WTC11 (cell line): ENCODE results near the gene GPR176. TPM values are rescaled to one million over a fixed set of nuclear protein-coding genes. Genes with fewer than 3 reads are reported as not detected.

Source experiments
- ATAC-seq: fragments of 200-7000 bp; cut with Tn5 transposase; 2 replicates; pipeline ENCODE4 v1.10.0; 2021; ENCODE audit warnings: mild to moderate bottlenecking, moderate library complexity
- CTCF ChIA-PET: fragments of 300-600 bp; sonication (Branson Sonifier 250); formaldehyde crosslinking; loops from one replicate; lab custom pipeline; 2021; ENCODE audit warnings: antibody characterized with exemption; lab: Charles Lee
- POLR2A ChIA-PET: fragments of 350-600 bp; sonication (Branson Sonifier 250); formaldehyde crosslinking; loops from one replicate; lab custom pipeline; 2021; ENCODE audit warnings: antibody characterized with exemption; lab: Charles Lee
- DNase-seq: peaks from one replicate; pipeline ENCODE4 v3.0.0; 2021; ENCODE audit warnings: low spot score
- H3K27ac Mint-ChIP-seq: 2 replicates; pipeline ENCODE4 v1.8.0; 2021; ENCODE audit warnings: mixed read lengths
- H3K27me3 Mint-ChIP-seq: 2 replicates; pipeline ENCODE4 v1.8.0; 2021; ENCODE audit warnings: low read depth, mild to moderate bottlenecking, moderate library complexity, mixed read lengths
- H3K36me3 Mint-ChIP-seq: 2 replicates; pipeline ENCODE4 v1.8.0; 2021; ENCODE audit warnings: mixed read lengths
- H3K4me1 Mint-ChIP-seq: 2 replicates; pipeline ENCODE4 v1.8.0; 2022; ENCODE audit warnings: mixed read lengths
- H3K4me3 Mint-ChIP-seq: 2 replicates; pipeline ENCODE4 v1.8.0; 2021; ENCODE audit warnings: mild to moderate bottlenecking, moderate library complexity, mixed read lengths
- H3K9me3 Mint-ChIP-seq: 2 replicates; pipeline ENCODE4 v1.8.0; 2021; ENCODE audit warnings: mixed read lengths
- CREM ChIP-seq: sonication (generic); formaldehyde crosslinking; IDR thresholded peaks from 2 replicates; pipeline ENCODE4 v1.8.1; 2022; ENCODE audit warnings: mild to moderate bottlenecking, missing genetic modification reagents, moderate library complexity
- FOXP1 ChIP-seq: sonication (generic); formaldehyde crosslinking; IDR thresholded peaks from 2 replicates; pipeline ENCODE4 v1.8.0; 2022; ENCODE audit warnings: missing genetic modification reagents, mild to moderate bottlenecking, moderate library complexity, borderline replicate concordance
- GTF2I ChIP-seq: fragments of 250-450 bp; sonication (Bioruptor Pico); conservative IDR thresholded peaks from 2 replicates; pipeline ENCODE4 v1.4.0; 2021; ENCODE audit warnings: mild to moderate bottlenecking
- NFYB ChIP-seq: sonication (generic); formaldehyde crosslinking; conservative IDR thresholded peaks from 2 replicates; pipeline ENCODE4 v1.8.0; 2022; ENCODE audit warnings: low read depth, missing genetic modification reagents
- NR3C1 ChIP-seq: sonication (generic); formaldehyde crosslinking; conservative IDR thresholded peaks from 2 replicates; pipeline ENCODE4 v1.8.1; 2023; ENCODE audit warnings: low read depth, mild to moderate bottlenecking, missing genetic modification reagents
- SOX15 ChIP-seq: fragments of 250-450 bp; sonication (Bioruptor Pico); IDR thresholded peaks from 2 replicates; pipeline ENCODE4 v1.9.0; 2021; ENCODE audit warnings: mild to moderate bottlenecking
- TEAD4 ChIP-seq: sonication (generic); formaldehyde crosslinking; IDR thresholded peaks from 2 replicates; pipeline ENCODE4 v1.8.0; 2022; ENCODE audit warnings: mild to moderate bottlenecking, missing genetic modification reagents
- TP53 ChIP-seq: sonication (generic); formaldehyde crosslinking; IDR thresholded peaks from 2 replicates; pipeline ENCODE4 v1.8.1; 2023; ENCODE audit warnings: mild to moderate bottlenecking, missing genetic modification reagents
- ZBTB21 ChIP-seq: sonication (generic); formaldehyde crosslinking; IDR thresholded peaks from 2 replicates; pipeline ENCODE4 v1.8.1; 2023; ENCODE audit warnings: mild to moderate bottlenecking, missing genetic modification reagents, borderline replicate concordance
- ZNF121 ChIP-seq: sonication (generic); formaldehyde crosslinking; IDR thresholded peaks from 2 replicates; pipeline ENCODE4 v1.8.0; 2023; ENCODE audit warnings: missing genetic modification reagents
- ZNF138 ChIP-seq: sonication (generic); formaldehyde crosslinking; conservative IDR thresholded peaks from 2 replicates; pipeline ENCODE4 v1.8.1; 2022; ENCODE audit warnings: mild to moderate bottlenecking, moderate library complexity, missing genetic modification reagents
- ZNF396 ChIP-seq: fragments of 250-450 bp; sonication (Bioruptor Pico); IDR thresholded peaks from 2 replicates; pipeline ENCODE4 v1.8.0; 2021; ENCODE audit warnings: mild to moderate bottlenecking, moderate library complexity, borderline replicate concordance
- total RNA-seq: library from RNA; stranded (reverse); gene quantifications from 3 replicates; pipeline ENCODE4 v1.2.3, GENCODE V29; 2021
- TF ChIP-seq, protein P1 (sequence below): sonication (generic); formaldehyde crosslinking; IDR thresholded peaks from 2 replicates; pipeline ENCODE4 v1.8.0; 2022; ENCODE audit warnings: mild to moderate bottlenecking, missing genetic modification reagents
- TF ChIP-seq, protein P2 (sequence below): fragments of 250-450 bp; sonication (Bioruptor Pico); IDR thresholded peaks from 2 replicates; pipeline ENCODE4 v1.8.0; 2021; ENCODE audit warnings: mild to moderate bottlenecking
- TF ChIP-seq, protein P3 (sequence below): sonication (generic); formaldehyde crosslinking; IDR thresholded peaks from 2 replicates; pipeline ENCODE4 v1.8.1; 2023; ENCODE audit warnings: mild to moderate bottlenecking, moderate library complexity, missing genetic modification reagents
- TF ChIP-seq, protein P4 (sequence below): sonication (generic); formaldehyde crosslinking; IDR thresholded peaks from 2 replicates; pipeline ENCODE4 v1.8.1; 2022; ENCODE audit warnings: low read depth, missing genetic modification reagents, borderline replicate concordance
- TF ChIP-seq, protein P5 (sequence below): sonication (generic); formaldehyde crosslinking; IDR thresholded peaks from 2 replicates; pipeline ENCODE4 v1.8.1; 2022; ENCODE audit warnings: missing genetic modification reagents, borderline replicate concordance
- TF ChIP-seq, protein P6 (sequence below): sonication (generic); formaldehyde crosslinking; conservative IDR thresholded peaks from 2 replicates; pipeline ENCODE4 v1.8.1; 2022; ENCODE audit warnings: mild to moderate bottlenecking, missing genetic modification reagents
- TF ChIP-seq, protein P7 (sequence below): sonication (generic); formaldehyde crosslinking; IDR thresholded peaks from 2 replicates; pipeline ENCODE4 v1.8.0; 2023; ENCODE audit warnings: mild to moderate bottlenecking, missing genetic modification reagents
- TF ChIP-seq, protein P8 (sequence below): fragments of 250-450 bp; sonication (Bioruptor Pico); IDR thresholded peaks from 2 replicates; pipeline ENCODE4 v1.9.0; 2021; ENCODE audit warnings: mild to moderate bottlenecking
- TF ChIP-seq, protein P9 (sequence below): fragments of 250-450 bp; sonication (Bioruptor Pico); IDR thresholded peaks from 2 replicates; pipeline ENCODE4 v1.9.0; 2021; ENCODE audit warnings: moderate library complexity, mild to moderate bottlenecking, inconsistent platforms, borderline replicate concordance

Gene GPR176
- total RNA-seq, 1 experiment from 2014 or later: 117 TPM

DNA sequence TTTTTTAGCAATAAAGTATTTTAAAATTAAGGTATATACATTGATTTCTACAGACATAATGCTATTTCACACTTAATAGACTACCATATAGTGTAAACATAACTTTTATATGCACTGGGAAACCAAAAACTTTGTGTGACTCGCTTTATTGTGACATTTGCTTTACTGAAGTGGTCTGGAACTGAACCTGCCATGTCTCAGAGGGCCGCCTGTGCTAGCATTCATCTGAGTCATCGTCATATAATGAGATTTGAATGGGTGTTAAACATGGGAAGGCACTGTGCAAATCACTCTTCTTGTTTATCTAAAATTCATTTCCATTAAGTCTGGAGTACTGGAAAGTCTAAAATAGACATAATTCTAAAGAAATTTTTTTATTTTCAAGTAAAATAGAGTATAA lies 26.8 kb upstream of the GPR176 start (continued):
- TF ChIP-seq, protein P1, sequence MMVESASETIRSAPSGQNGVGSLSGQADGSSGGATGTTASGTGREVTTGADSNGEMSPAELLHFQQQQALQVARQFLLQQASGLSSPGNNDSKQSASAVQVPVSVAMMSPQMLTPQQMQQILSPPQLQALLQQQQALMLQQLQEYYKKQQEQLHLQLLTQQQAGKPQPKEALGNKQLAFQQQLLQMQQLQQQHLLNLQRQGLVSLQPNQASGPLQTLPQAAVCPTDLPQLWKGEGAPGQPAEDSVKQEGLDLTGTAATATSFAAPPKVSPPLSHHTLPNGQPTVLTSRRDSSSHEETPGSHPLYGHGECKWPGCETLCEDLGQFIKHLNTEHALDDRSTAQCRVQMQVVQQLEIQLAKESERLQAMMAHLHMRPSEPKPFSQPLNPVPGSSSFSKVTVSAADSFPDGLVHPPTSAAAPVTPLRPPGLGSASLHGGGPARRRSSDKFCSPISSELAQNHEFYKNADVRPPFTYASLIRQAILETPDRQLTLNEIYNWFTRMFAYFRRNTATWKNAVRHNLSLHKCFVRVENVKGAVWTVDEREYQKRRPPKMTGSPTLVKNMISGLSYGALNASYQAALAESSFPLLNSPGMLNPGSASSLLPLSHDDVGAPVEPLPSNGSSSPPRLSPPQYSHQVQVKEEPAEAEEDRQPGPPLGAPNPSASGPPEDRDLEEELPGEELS (CRISPR knock-in tag): no peak
- TF ChIP-seq, protein P2, sequence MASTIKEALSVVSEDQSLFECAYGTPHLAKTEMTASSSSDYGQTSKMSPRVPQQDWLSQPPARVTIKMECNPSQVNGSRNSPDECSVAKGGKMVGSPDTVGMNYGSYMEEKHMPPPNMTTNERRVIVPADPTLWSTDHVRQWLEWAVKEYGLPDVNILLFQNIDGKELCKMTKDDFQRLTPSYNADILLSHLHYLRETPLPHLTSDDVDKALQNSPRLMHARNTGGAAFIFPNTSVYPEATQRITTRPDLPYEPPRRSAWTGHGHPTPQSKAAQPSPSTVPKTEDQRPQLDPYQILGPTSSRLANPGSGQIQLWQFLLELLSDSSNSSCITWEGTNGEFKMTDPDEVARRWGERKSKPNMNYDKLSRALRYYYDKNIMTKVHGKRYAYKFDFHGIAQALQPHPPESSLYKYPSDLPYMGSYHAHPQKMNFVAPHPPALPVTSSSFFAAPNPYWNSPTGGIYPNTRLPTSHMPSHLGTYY (CRISPR knock-in tag): no peak

DNA sequence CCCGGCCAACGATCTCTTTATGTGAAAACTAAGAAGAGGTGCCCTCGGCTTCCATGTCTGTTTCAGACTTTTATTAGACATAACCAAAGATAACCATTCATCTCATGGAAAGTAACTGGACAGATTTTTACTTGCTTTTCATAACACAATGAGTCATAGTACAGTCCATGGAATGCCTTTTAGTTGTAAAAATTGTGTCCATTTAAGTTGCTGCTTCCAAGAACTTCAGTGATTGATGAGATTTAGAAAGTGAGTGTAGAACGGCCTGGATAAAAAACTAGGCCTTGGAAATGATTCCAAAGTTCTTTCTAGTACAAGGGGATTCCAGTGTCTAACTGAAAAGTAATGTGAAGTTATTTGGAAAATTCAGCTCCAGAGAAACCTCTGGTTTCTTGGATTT lies 24.7 kb upstream of the GPR176 start:
- Mint-ChIP-seq H3K27ac (no peak overlapping the region), H3K4me1 (peaks cover 11% of the 10 kb centered on the region), H3K27me3 (no peaks in the 10 kb centered on the region), H3K36me3 (peaks cover 61% of the 10 kb centered on the region), H3K9me3 (0 out of 2 replicates have a peak, but pooled peaks cover 3% of the 10 kb centered on the region), H3K4me3 (no peak overlapping the region)
- DNase-seq: no peak
- CTCF ChIA-PET: no interaction called here
- TF ChIP-seq TP53 (no peak), ZNF396 (CRISPR knock-in tag) (no peak), ZBTB21 (no peak), GTF2I (CRISPR knock-in tag) (no peak), ZNF138 (CRISPR knock-in tag) (no peak), NFYB (CRISPR knock-in tag) (no peak), CREM (CRISPR knock-in tag) (no peak)
- TF ChIP-seq, protein P3, sequence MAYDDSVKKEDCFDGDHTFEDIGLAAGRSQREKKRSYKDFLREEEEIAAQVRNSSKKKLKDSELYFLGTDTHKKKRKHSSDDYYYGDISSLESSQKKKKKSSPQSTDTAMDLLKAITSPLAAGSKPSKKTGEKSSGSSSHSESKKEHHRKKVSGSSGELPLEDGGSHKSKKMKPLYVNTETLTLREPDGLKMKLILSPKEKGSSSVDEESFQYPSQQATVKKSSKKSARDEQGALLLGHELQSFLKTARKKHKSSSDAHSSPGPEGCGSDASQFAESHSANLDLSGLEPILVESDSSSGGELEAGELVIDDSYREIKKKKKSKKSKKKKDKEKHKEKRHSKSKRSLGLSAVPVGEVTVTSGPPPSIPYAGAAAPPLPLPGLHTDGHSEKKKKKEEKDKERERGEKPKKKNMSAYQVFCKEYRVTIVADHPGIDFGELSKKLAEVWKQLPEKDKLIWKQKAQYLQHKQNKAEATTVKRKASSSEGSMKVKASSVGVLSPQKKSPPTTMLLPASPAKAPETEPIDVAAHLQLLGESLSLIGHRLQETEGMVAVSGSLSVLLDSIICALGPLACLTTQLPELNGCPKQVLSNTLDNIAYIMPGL: no peak
- TF ChIP-seq, protein P4, sequence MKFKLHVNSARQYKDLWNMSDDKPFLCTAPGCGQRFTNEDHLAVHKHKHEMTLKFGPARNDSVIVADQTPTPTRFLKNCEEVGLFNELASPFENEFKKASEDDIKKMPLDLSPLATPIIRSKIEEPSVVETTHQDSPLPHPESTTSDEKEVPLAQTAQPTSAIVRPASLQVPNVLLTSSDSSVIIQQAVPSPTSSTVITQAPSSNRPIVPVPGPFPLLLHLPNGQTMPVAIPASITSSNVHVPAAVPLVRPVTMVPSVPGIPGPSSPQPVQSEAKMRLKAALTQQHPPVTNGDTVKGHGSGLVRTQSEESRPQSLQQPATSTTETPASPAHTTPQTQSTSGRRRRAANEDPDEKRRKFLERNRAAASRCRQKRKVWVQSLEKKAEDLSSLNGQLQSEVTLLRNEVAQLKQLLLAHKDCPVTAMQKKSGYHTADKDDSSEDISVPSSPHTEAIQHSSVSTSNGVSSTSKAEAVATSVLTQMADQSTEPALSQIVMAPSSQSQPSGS (CRISPR knock-in tag): no peak
- TF ChIP-seq, protein P5, sequence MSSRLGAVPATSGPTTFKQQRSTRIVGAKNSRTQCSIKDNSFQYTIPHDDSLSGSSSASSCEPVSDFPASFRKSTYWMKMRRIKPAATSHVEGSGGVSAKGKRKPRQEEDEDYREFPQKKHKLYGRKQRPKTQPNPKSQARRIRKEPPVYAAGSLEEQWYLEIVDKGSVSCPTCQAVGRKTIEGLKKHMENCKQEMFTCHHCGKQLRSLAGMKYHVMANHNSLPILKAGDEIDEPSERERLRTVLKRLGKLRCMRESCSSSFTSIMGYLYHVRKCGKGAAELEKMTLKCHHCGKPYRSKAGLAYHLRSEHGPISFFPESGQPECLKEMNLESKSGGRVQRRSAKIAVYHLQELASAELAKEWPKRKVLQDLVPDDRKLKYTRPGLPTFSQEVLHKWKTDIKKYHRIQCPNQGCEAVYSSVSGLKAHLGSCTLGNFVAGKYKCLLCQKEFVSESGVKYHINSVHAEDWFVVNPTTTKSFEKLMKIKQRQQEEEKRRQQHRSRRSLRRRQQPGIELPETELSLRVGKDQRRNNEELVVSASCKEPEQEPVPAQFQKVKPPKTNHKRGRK (CRISPR knock-in tag): no peak
- TF ChIP-seq, protein P6, sequence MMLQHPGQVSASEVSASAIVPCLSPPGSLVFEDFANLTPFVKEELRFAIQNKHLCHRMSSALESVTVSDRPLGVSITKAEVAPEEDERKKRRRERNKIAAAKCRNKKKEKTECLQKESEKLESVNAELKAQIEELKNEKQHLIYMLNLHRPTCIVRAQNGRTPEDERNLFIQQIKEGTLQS (CRISPR knock-in tag): no peak
- no peak for ATAC-seq
- POLR2A ChIA-PET: interaction anchor here (0.6 kb wide), 1 partner anchor 23 kb away, joined by 4 read pairs; no protein-coding TSS in a partner anchor

DNA sequence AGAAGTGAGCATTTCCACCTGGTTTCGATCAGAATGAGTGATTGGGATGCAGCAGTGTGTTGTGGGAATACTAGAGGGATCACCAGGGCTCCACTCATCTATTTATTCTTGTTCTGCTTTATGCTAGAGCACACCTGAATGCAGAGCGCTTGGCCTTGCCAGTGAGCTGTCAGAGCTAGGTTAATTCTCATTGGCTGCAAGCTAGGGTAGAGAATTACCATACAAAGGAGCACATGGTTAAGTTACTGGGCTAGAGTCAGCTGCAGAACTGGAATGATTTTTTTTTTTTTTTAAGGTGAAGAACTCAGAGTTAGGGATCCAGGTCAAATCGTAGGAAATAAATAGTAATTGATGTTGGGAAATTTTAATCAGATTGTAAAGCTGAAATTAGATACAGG lies 22.7 kb upstream of the GPR176 start:
- Mint-ChIP-seq H3K27me3 (no peaks in the 10 kb centered on the region), H3K4me1 (peaks cover 28% of the 10 kb centered on the region), H3K27ac (peak overlapping the region; percentile 60), H3K9me3 (0 out of 2 replicates have a peak, but pooled peaks cover 3% of the 10 kb centered on the region), H3K4me3 (no peak overlapping the region), H3K36me3 (peaks cover 64% of the 10 kb centered on the region)
- ATAC-seq (peak; percentile 67), DNase-seq (no peak)
- POLR2A ChIA-PET: interaction anchor here (0.6 to 0.8 kb wide), 2 partner anchors 9 to 34 kb away, joined by 3 read pairs; partner anchors contain the start of gene EIF2AK4
- CTCF ChIA-PET: interaction anchor here (0.7 to 1.3 kb wide), 2 partner anchors 36 to 55 kb away, joined by 3 to 6 read pairs; no protein-coding TSS in a partner anchor
- TF ChIP-seq SOX15 (CRISPR knock-in tag) (no peak), ZNF121 (CRISPR knock-in tag) (no peak), NR3C1 (no peak), ZNF138 (CRISPR knock-in tag) (no peak), TEAD4 (CRISPR knock-in tag) (no peak), FOXP1 (CRISPR knock-in tag) (no peak)
- TF ChIP-seq, protein P7, sequence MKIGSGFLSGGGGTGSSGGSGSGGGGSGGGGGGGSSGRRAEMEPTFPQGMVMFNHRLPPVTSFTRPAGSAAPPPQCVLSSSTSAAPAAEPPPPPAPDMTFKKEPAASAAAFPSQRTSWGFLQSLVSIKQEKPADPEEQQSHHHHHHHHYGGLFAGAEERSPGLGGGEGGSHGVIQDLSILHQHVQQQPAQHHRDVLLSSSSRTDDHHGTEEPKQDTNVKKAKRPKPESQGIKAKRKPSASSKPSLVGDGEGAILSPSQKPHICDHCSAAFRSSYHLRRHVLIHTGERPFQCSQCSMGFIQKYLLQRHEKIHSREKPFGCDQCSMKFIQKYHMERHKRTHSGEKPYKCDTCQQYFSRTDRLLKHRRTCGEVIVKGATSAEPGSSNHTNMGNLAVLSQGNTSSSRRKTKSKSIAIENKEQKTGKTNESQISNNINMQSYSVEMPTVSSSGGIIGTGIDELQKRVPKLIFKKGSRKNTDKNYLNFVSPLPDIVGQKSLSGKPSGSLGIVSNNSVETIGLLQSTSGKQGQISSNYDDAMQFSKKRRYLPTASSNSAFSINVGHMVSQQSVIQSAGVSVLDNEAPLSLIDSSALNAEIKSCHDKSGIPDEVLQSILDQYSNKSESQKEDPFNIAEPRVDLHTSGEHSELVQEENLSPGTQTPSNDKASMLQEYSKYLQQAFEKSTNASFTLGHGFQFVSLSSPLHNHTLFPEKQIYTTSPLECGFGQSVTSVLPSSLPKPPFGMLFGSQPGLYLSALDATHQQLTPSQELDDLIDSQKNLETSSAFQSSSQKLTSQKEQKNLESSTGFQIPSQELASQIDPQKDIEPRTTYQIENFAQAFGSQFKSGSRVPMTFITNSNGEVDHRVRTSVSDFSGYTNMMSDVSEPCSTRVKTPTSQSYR (CRISPR knock-in tag): no peak
- TF ChIP-seq, protein P8, sequence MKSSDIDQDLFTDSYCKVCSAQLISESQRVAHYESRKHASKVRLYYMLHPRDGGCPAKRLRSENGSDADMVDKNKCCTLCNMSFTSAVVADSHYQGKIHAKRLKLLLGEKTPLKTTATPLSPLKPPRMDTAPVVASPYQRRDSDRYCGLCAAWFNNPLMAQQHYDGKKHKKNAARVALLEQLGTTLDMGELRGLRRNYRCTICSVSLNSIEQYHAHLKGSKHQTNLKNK (CRISPR knock-in tag): no peak
- TF ChIP-seq, protein P9, sequence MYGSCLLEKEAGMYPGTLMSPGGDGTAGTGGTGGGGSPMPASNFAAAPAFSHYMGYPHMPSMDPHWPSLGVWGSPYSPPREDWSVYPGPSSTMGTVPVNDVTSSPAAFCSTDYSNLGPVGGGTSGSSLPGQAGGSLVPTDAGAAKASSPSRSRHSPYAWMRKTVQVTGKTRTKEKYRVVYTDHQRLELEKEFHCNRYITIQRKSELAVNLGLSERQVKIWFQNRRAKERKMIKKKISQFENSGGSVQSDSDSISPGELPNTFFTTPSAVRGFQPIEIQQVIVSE (CRISPR knock-in tag): no peak
